CD4-positive, alpha-beta T cell treated with Interleukin-6 at 100 ng/mL for 8 hours (primary cell): Measurements from ENCODE around the gene BAZ2B.
"Not testable (repeated sequence)": the region's sequence is repeated elsewhere in the genome, so short reads cannot be mapped to it uniquely, and the experiment has no call there.

ENCODE experiments used
- DNase-seq: peaks from one replicate; pipeline ENCODE4 v3.0.0-alpha.2; 2020; ENCODE audit warnings: mixed read lengths, low spot score

Gene BAZ2B

DNA sequence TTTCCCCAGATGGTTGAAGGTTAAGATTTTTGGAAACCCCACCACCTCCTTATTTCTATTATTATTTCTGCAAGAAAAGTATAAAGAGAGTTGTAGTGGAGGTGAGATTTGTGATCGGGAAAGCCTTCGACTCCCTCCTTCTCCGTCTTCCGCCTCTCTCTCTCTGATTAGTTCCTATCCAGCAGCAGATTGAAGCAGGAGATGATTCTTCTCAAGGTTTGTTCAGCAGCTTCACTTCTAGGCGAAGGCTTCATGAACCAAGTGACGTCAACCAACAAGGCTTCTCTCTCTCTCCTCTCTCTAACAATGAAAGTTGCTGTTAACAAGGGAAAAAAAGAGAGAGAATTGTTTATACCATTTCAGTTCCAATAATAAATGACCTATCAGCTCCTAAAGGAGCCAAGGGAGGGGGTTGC, at the start of gene BAZ2B:
BAZ2B (minus strand) TSS at position 263 of the 416 bp plus-strand sequence. CDS start 137,829 bp downstream, outside the sequence.
- no peak for DNase-seq

DNA sequence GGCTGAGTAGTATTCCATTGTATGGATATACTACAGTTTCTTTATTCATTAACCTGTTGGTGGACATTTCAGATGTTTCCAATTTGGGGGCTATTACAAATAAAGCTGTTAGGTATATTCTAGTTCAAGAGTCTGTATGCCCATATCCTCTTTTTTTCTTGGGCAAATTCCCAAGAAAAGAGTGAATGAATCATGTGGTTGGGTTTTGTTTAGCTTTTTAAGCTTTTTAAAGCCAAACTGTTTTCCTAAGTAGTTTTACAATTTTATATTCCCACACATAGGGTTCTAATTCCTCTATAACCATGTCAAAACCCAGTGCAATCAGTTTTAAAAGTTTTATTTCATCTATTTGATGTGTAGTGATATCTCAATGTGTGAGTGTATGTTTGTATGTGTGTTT, 44.9 kb upstream of the BAZ2B start:
- no peak for DNase-seq

DNA sequence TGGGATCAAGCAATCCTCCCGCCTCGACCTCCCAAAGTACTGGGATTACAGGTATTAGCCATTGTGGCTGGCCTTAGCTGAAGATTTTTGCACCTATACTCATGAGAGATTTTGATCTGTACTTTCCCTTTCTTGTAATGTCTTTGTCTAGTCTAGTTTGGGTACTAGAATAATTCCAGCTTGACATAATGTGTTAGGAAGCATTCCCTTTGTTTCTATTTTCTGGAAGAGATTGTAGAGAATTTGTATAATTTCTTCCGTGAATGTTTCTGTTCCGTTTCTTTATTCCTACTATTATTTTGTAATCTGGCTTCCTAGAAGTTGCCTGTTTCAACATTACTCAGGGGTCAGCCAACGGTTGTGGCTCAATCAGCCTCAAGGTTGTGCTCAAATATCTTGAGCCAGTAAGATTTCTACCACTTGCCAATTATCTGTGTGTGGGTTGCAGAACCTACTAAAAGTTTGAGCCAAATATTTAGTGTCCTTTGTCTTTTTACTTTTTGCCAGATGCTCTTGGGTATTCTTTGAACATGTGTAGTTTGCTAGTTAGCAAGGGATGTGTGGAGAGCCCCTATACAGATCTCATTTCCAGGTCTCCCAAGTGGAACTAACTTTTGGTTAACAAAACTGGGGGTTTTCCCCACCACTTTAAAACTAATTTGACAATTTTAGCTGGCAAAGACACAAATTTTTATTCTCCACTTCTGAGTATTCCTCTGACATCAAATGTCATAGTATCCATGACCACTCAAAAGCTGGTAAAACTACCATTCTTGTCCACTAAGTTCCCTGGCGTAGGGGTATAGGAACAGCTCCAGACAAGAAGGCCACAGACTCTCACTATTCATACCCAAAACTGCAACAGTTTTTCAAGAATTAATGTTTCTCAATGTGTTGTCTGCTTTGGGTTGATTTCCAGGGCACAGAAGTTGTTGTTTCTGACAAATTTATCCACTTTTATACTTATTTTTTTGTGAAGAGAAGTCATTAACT, 42.8 kb upstream of the BAZ2B start:
- DNase-seq = no peak

DNA sequence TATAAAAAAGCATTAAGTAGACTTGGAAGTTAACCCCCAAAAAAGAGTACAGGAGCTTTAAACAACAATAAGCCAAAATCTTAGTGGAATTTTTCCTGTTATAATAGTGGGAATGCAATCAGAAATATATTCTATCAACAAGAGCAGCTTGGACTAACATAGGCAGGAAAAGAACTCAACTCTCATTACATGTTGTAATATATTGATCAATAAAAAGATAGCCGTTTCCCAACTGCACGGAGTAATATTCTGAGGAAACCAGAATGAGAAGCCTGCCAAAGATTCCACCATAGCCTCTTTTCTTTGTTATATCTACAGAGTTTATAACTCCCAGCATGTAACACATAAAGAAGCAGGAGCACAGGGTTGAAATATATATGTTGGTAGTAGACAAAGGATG, 37.6 kb upstream of the BAZ2B start:
- DNase-seq = no peak

DNA sequence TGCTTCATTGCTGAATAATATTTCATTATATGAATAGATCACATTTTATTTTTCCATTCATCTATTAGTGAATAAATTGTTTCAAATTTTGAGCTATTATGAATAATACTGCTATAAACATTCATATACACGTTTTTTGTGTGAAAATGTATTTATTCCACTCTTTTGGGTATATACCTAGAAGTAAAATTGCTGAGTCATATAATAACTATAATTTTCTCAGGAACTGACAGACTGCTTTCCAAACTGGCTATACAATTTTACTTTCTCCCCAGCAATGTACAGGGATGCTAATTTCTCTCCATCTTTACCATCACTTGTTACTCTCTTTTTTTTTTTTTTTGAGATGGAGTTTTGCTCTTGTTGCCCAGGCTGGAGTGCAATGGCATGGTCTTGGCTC, 35.5 kb upstream of the BAZ2B start:
- DNase-seq = no peak

DNA sequence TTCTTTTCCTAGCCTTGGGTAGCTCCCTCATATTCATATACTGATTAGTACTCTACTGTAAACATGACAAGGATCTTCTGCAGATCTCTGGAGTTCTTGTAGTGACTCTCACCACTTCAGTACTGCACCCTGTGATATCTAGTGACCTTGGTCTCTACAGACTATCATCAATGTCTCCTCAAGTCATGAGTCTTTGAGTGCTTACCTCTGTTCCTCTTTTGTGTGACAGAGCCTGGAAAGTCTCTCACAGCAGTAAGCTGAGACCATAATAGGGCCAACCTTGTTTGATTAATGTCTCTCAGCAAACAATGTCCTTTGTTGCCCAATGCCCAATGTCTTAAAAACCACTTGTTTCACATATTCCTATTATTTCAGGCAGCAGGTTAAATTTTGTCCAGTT, 34.2 kb upstream of the BAZ2B start:
- no peak for DNase-seq

- no peak for DNase-seq
Measured at GRCh38 chr2:159648643-159649042, 32.3 kb upstream of the BAZ2B start.

DNA sequence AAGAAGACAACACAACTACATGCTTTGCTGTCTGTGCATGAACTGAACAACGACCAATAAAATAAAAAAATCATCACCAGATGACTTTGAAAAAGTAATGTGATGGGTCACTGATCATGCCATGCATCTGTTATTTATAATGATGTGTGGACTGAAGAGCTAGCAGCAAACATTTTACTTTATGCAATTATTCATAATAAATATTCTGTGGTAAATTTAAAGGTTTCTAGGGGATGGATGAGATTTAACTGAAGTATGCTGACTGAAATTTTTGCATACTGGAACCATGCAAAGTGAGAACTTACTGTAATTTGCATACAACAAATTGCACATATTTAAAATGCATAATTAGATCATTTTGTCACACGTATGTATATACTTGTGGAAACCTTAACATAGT, 31.3 kb upstream of the BAZ2B start:
- no peak for DNase-seq

- DNase-seq = no peak
Measured at GRCh38 chr2:159640176-159640575, 23.8 kb upstream of the BAZ2B start.

DNA sequence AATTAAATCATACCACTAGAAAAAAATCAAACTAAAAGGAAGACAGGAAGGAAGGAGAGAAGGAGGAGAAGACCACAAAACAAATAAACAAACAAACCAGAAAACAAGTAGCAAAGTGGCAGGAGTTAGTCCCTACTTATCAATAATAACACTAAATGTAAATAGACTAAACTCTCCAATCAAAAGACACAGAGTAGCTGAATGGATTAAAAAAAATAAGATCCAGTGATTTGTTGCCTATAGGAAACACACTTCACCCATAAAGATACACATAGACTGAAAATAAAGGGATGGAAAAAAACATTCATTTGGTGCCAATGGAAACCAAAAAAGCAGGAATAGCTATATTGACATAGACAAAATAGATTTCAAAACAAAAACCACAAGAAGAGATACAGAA, 23.4 kb upstream of the BAZ2B start:
- DNase-seq = no peak

- DNase-seq = no peak
Measured at GRCh38 chr2:159639071-159639470, 22.7 kb upstream of the BAZ2B start.

DNA sequence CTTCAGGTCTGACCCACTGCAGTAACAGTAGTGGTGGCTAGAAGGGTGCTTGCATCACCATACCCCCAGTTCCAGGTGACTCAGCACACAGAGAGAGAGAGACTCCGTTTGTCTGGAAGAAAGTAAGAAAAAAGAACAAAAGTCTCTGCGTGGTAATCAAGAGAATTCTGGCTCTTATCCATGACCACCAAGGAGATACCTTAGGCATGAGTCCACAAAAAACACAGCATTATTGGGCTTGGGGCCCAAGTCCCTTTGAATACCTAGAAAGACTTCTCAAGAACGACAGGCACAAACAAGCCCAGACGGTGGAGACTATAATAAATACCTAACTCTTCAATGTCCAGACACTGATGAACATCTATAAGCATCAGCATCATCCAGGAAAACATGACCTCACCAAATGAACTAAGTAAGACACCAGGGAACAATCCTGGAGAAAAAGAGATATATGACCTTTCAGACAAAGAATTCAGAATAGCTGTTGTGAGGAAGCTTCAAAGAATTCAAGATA, 21.7 kb upstream of the BAZ2B start:
- no peak for DNase-seq

DNA sequence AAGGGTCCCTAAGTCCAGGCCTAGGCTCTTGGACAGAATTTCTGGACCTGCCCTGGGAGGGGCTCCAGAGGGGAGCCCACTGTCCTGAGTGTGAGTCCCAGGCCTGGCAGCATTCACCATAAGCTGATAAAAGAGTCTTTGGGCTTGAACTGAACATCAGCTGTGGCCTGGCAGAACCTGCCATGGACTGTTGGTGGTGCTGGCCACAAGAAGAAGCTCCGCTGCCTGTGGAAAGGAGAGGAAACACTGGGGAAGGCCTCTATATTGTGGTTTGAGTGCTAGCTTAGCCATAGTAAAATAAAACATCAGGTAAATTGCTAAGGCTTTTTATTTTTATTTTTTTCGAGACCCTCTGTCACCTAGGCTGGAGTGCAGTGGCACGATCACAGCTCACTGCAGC, 20.9 kb upstream of the BAZ2B start:
- no peak for DNase-seq

GRCh38 chr2:159635006-159635789, 18.9 kb upstream of the BAZ2B start:
- DNase-seq = no peak

DNA sequence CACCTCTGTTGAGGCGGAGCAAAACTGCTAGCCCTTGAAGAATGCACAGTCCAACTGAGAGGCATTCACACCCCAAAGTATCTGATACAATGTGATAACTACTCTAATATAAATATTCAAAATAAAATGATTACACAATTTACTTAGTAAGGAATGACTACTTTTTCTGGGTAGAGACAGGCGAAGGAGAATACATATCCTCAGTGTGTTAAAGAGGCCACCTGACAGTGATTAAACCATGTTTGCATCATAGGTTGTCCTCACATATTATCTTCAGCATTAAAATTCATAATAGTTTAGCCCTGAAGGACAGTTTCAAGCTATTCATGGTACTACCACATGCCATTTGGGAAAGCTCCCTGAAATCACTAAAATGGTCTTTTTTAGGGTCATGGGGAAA, 16.9 kb upstream of the BAZ2B start:
- DNase-seq = no peak

GRCh38 chr2:159625628-159626027, 9.3 kb upstream of the BAZ2B start:
- DNase-seq = not testable (repeated sequence)

DNA sequence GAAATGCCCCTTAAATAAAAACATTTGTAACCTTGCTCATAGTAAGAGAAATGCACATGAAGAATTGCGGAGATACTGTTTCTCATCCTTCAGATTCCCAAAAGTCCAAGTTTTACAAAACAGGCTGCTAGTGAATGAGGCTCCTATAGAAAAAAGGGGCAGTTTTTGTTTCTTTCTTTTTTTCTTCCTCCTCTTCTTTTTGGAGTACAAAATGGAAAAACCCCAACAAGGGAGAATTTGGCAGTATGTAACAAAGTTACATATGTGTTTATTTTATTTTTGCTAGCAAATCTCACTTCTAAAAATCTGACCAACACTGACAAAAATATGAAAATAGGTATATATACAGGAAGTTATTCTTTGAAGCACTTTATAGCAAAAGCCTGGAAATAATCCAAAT, 7.1 kb upstream of the BAZ2B start:
- DNase-seq = no peak

GRCh38 chr2:159622966-159623365, 6.6 kb upstream of the BAZ2B start:
- DNase-seq = no peak

DNA sequence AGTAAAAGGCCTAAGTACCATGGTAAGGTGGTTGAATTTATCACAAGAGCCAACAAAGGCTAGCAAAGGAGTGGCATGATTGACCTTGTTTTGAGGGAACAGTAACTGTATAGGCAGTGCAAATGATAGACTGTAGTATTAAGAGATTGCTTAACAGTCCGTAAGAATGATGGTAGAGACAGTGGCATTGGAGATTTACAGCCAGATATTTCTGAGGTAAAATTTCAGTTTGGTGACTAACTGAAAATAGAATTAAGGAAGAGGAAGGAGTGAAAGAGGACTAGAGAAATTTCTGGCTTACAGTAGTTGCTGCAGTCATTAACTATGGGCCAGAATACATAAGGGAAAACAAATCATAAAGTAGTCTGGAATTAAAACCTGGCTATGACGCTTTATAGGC, 4.4 kb upstream of the BAZ2B start:
- no peak for DNase-seq

- DNase-seq = no peak
Measured at GRCh38 chr2:159617646-159618045, 1.3 kb upstream of the BAZ2B start.

GRCh38 chr2:159617100-159617499, 752 bp upstream of the BAZ2B start:
- no peak for DNase-seq

DNA sequence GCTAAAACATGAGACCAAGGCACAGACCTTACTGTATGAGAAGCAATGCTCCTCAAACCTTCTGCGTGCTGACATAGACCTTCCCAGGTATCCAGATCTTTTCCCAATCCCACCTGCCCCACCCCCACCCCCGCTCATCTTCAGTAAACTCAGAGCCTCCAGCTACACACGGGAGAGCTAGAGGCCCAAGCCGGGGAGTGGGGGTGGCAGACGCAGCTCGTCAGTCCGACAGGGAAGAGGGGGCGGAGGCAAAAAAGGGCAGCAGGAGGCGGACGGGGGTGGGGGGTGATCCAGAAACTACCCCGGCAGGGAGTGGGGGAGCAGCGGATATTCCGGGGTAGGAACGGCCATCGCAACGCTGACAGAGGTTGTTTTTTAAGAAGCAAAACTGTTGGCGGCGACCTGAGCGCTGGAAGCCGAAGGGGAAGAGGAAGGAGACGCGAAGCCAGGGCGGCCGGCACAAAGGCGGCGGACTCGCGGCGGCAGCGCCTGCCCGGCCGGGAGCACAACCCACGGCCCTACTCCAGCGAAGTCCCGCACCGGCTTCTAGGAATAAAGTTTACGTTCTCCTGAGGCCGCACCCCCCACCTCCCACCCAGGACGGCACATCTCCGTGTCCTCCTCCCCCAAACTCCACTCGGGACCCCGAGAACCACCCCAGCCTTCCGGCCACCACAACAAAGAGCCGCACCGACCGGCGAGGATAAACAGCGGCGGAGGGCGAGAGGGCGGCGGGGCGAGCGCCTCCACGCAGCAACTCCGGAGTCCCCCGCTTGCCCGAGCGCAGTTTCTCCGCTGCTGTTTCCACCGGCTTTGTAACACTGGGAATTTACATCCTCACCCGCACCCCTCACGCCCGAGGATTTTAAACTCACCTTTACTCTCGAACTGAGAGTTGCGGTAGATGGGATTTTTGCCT, 722 bp downstream of the BAZ2B start:
- peak; percentile 21 for DNase-seq
